GM12891 (cell line): Measurements from ENCODE around the gene PARD3.

Experiments
- POLR2AphosphoS5 ChIP-seq: IDR thresholded peaks from 2 replicates; pipeline ENCODE4 v1.6.1; 2011; ENCODE audit warnings: low read depth, low read length, control low read depth
- TAF1 ChIP-seq: IDR thresholded peaks from 2 replicates; pipeline ENCODE4 v1.6.1; 2011; ENCODE audit warnings: low read depth, low read length, control low read depth

GRCh38 chr10:34551295-34551694 is 263.8 kb downstream of the PARD3 start:
- TF ChIP-seq POLR2AphosphoS5 (no peak), TAF1 (no peak)
